ENCODE measurements around the gene CNPY3. TPM values are rescaled to one million over a fixed set of nuclear protein-coding genes. Genes with fewer than 3 reads are reported as not detected.

Gene CNPY3
- total and polyA plus RNA-seq, 2 of the 13 experiments (the other 11 are each of a cell fraction or from before 2014, with no cell fraction given) = 42.3 to 60.2 TPM

GRCh38 chr6:42928986-42929820 is at the start of gene CNPY3 (continued):
- TF ChIP-seq HNF1B (CRISPR knock-in tag; IDR thresholded peaks at IDR 0.05) (peak; percentile 87; the same call in 1 of the 2 replicates), EZH2 (conservative IDR thresholded peaks at IDR 0.05; ENCODE audit: low read depth, low read length) (no peak), ZNF552 (CRISPR knock-in tag; IDR thresholded peaks at IDR 0.05; ENCODE audit: borderline replicate concordance) (peak; percentile 95), SETDB1 (CRISPR knock-in tag; IDR thresholded peaks at IDR 0.05; ENCODE audit: borderline replicate concordance) (0 out of 2 replicates have a peak, but pooled peaks have one; percentile 64), MTF1 (CRISPR knock-in tag; IDR thresholded peaks at IDR 0.05) (peak; percentile 95), ZBTB33 (CRISPR knock-in tag; IDR thresholded peaks at IDR 0.05) (0 out of 2 replicates have a peak, but pooled peaks have one; percentile 28), ZNF883 (CRISPR knock-in tag; IDR thresholded peaks at IDR 0.05; ENCODE audit: not compliant biosample characterization) (peak; percentile 97), FOXM1 (CRISPR knock-in tag; IDR thresholded peaks at IDR 0.05) (peak; percentile 73; the same call in 1 of the 2 replicates), HOXA3 (CRISPR knock-in tag; IDR thresholded peaks at IDR 0.05) (peak; percentile 89), SOX5 (CRISPR knock-in tag; IDR thresholded peaks at IDR 0.05; ENCODE audit: borderline replicate concordance) (peak; percentile 74), ZNF512 (CRISPR knock-in tag; IDR thresholded peaks at IDR 0.05) (no peak; the same call in 1 of the 2 replicates), IRF1 (CRISPR knock-in tag; IDR thresholded peaks at IDR 0.05; ENCODE audit: low read depth) (peak; percentile 69; the same call in 1 of the 2 replicates), GATAD1 (CRISPR knock-in tag; IDR thresholded peaks at IDR 0.05) (peak; percentile 85), NPAS2 (CRISPR knock-in tag; IDR thresholded peaks at IDR 0.05; ENCODE audit: borderline replicate concordance) (peak; percentile 85; the same call in 1 of the 2 replicates), ZNF780A (CRISPR knock-in tag; IDR thresholded peaks at IDR 0.05) (peak; percentile 99), ZBTB7A (CRISPR knock-in tag; IDR thresholded peaks at IDR 0.05) (peak; percentile 58; the same call in 1 of the 2 replicates), MYNN (CRISPR knock-in tag; IDR thresholded peaks at IDR 0.05; ENCODE audit: low read depth) (peak; percentile 91), PHF8 (CRISPR knock-in tag; IDR thresholded peaks at IDR 0.05) (peak; percentile 98), TBX2 (CRISPR knock-in tag; IDR thresholded peaks at IDR 0.05; ENCODE audit: borderline replicate concordance) (peak; percentile 96), NFATC3 (CRISPR knock-in tag; IDR thresholded peaks at IDR 0.05) (peak; percentile 59), ZNF496 (CRISPR knock-in tag; IDR thresholded peaks at IDR 0.05; ENCODE audit: insufficient replicate concordance) (no peak)
